Femur (tissue), 1 donor: ENCODE results near the gene KIF16B.

ENCODE experiments used
- DNase-seq: peaks from one replicate; pipeline ENCODE4 v3.0.0-alpha.2; 2017

The KIF16B gene

DNA sequence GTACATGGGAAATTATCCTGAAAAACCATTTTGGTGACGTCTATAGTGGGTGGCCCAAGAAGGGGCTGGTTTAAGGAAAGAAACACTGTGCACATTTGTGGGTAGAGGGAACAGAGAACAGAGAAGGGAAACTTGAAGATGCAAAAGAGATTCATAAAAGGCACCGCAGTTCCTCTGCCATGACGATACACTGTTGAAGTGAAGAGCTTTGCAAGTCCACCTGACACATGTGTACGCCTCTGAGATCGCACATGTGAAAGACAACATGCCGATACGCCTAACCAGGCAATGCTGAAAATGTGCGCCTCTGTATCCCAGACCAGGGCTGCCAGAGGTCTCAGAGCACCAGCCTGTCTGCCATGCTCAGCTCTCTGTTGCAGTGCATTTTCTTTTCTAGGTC lies 180.9 kb downstream of the KIF16B start:
- DNase-seq: no peak

GRCh38 chr20:16390991-16391390 lies 182.3 kb downstream of the KIF16B start:
- no peak for DNase-seq

DNA sequence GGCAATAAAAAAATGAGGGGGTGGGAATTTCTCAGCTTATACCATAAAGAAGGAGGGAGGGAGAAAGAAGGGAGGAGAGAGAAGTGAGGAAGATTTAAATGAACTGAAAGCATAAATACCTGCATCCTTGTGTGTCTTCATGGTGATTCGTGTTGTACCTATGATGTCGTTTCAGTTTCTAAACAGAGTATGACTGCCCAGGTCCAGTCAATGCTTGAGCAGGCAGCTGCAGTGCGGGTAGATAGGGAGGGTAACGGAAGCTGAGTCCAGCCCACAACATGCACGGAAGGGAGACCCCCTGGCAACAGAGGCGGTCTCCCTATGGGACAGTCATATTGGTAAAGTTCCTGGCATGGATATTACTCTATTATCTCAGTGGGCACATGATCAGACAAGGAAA lies 184.5 kb downstream of the KIF16B start:
- no peak for DNase-seq

DNA sequence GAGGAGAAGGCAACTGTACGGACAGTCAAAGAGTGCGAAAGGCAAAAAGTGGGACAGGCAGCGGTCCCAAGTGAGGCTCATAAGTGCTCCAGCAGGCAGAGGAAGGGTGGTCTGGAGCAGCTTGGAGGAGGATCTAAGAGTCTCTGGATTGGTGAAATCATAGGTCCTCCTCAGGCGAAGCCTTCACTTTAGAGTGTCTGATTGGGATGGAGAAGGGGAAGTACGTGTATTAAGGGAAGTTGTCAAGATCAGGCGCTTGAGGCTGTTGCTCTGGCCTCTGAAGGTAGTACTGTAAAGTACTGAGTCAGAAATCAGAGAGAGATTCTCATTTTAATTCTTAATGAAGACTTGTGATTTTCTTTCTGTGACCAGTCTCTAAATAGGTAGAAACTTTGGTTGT lies 185.6 kb downstream of the KIF16B start:
- no peak for DNase-seq

DNA sequence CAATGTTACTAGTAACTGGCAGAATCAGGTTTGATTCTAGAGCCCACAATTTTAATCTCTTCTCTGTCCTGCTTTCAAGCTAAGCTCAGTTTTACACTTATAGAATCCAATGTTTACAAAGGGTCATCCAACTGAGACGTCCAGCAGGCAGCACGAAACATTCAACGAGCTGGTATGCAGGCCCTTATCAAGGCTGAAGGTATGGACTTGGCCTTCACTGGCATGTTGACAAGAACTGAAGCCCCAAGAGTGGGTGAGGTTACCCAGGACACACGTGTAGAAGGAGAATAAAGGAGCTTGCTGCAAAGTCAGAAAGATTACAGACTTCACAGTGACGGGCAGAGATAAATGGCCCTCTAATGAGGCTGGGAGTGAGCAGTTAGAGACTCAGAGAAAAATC lies 187.4 kb downstream of the KIF16B start:
- no peak for DNase-seq

GRCh38 chr20:16385462-16385861 lies 187.8 kb downstream of the KIF16B start:
- no peak for DNase-seq

DNA sequence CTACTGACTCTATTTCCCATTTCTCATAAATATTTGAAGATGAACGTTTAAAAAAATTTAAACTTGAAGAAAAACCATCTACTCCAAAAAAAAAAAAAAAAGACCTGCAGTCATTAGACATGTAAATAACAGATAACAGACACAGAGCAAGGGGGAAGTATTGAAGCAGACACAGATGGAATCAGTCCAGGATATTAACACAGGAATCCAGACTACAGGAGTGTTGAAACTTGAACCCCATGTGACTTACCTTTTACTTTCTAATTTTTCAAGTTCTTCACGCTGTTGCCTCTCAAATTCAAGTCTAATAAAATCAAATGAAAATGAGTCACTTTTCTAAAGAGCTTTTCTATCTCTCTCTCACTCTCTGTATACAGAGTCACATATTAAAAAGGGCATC lies 191.8 kb downstream of the KIF16B start:
- DNase-seq: no peak

- DNase-seq: no peak
These were observed 194.4 kb downstream of the KIF16B start for GRCh38 chr20:16378712-16379370.

DNA sequence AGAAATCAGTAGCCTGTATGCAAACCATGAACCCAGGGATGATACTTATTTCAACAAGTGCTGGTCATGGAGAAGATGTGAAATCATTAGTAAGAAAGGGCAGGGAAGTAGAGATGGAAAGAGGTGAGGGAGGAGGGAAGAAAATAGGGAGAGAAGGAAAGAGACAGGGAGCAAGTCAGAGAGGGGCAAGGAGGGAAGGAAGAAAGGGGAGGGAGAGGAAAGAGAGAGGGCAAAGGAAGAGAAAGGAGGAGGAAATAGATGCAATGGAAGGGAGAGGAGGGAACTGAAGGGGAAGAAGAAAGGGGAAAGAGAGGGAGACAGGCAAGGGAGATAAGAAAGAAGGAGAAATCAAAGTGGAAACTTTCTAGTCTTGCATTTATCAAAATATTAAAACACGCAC lies 195.1 kb downstream of the KIF16B start:
- DNase-seq: no peak

- no peak for DNase-seq
These were observed 203.8 kb downstream of the KIF16B start for GRCh38 chr20:16369441-16369840.

GRCh38 chr20:16368645-16369292 lies 204.5 kb downstream of the KIF16B start:
- DNase-seq: no peak

- DNase-seq: no peak
These were observed 205.2 kb downstream of the KIF16B start for GRCh38 chr20:16367948-16368560.

- DNase-seq: no peak
These were observed 206.7 kb downstream of the KIF16B start for GRCh38 chr20:16366529-16366928.

DNA sequence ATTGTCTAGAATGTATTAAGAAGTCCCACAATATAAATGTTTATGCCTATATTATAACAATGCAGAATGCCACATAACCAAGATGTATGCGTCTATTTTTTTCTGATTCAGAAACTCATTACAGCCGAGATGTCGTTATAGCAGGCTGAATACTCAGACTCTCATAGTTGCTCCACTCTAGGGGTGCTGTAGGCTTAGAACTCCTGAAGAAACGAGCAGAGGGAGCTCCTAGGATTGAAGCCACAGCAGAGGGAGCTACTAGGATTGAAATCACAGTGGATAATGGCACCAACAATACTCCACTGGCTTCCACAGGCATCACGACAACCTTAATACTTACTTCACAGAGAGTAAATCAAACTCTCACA lies 208.9 kb downstream of the KIF16B start:
- DNase-seq: no peak

- DNase-seq: no peak
These were observed 209.5 kb downstream of the KIF16B start for GRCh38 chr20:16363506-16364319.

DNA sequence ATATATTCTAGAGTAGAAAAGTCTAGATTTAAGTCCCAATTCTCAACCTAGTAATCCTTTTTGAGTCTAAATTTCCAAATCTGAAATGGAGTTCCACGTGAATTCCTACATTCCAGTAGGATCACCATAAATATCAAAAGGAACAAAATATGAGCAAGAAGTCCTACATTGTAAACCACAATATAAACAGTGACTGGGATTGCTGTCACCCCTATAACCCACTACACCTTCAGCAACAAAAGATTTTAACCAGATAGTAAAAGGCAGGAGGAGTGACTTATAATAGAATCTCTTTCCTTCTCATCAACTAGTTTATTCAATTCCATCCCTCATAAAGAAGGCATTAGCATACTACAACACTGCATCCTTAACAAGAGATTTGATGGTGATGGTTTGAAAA lies 210.6 kb downstream of the KIF16B start:
- no peak for DNase-seq

- DNase-seq: no peak
These were observed 212.6 kb downstream of the KIF16B start for GRCh38 chr20:16360668-16361067.

- DNase-seq: no peak
These were observed 219.8 kb downstream of the KIF16B start for GRCh38 chr20:16353417-16353781.

- DNase-seq: no peak
These were observed 220.4 kb downstream of the KIF16B start for GRCh38 chr20:16352751-16353416.

GRCh38 chr20:16352321-16352720 lies 220.9 kb downstream of the KIF16B start:
- DNase-seq: no peak

- DNase-seq: no peak
These were observed 221.8 kb downstream of the KIF16B start for GRCh38 chr20:16351415-16351814.

DNA sequence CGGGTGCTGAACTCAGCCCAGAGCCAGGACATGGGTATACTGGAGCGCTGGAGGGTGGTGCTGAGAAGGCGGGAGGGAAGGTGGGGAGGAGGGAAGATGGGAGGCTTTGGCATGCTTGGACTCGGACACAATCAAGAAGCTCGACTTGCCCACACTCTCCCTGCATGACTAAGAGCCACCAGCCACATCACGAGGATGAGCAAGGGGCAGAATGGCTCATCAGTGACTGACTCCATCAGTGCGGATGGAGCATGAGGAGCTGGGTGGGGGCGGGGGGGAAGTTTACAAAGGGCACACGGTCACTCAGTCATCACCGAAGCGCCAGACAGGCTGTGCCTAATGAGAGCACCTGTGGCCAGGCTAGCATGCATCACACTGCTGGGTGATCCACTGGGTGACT lies 222.8 kb downstream of the KIF16B start:
- DNase-seq: no peak
